ENCODE results near the gene HYAL4.

DNA sequence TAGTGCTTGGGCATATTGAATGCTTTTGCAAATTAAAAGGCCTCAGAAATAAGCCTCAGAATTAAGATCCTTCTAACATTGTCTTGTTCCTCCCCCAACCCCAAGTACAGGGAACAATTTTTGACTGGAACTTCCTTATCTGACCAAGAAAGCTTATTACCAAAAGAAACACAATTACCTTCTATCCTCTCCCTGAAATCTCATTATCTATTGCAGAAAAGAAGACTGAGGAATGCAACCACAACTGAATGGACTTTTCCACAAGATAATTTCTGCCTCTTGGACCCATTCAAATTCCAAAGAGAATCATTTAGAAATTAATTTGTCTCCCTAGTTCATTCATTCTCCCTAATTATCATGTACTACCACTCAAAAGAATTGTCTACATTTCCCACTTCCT is 43.2 kb downstream of the HYAL4 start:
- TF ChIP-seq POLR2A (IDR thresholded peaks at IDR 0.05): no peak
- TF ChIP-seq, protein P1, sequence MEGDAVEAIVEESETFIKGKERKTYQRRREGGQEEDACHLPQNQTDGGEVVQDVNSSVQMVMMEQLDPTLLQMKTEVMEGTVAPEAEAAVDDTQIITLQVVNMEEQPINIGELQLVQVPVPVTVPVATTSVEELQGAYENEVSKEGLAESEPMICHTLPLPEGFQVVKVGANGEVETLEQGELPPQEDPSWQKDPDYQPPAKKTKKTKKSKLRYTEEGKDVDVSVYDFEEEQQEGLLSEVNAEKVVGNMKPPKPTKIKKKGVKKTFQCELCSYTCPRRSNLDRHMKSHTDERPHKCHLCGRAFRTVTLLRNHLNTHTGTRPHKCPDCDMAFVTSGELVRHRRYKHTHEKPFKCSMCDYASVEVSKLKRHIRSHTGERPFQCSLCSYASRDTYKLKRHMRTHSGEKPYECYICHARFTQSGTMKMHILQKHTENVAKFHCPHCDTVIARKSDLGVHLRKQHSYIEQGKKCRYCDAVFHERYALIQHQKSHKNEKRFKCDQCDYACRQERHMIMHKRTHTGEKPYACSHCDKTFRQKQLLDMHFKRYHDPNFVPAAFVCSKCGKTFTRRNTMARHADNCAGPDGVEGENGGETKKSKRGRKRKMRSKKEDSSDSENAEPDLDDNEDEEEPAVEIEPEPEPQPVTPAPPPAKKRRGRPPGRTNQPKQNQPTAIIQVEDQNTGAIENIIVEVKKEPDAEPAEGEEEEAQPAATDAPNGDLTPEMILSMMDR (IDR thresholded peaks at IDR 0.05): no peak

Measured in lower leg skin (tissue), 3 donors.